HEK293 (cell line): Measurements from ENCODE around the gene DUSP1.

Experiments
- CTCF ChIA-PET: fragments of 350-600 bp; formaldehyde crosslinking; extraction: SDS; loops from one replicate; lab custom pipeline; 2021; ENCODE audit warnings: antibody characterized with exemption; lab: Yijun Ruan, JAX
- POLR2A ChIA-PET: fragments of 300-600 bp; formaldehyde crosslinking; extraction: SDS; loops from one replicate; lab custom pipeline; 2020; ENCODE audit warnings: antibody characterized with exemption, inconsistent platforms; lab: Yijun Ruan, JAX
- H3K27ac ChIP-seq: fragments of 200-500 bp; sonication (Bioruptor generic); 2 replicates; pipeline ENCODE4 v1.5.1; 2014; ENCODE audit warnings: low read depth, low read length, control low read depth, inconsistent platforms; ENCODE audit errors: extremely low read depth
- H3K36me3 ChIP-seq, 2 experiments: fragments of 200-500 bp in 1 of 2; sonication (Bioruptor generic) in 1 of 2; 1 replicate in 1 of 2; 2 replicates in 1 of 2; pipeline ENCODE4 v1.5.1; 2014 to 2017; ENCODE audit warnings: inconsistent platforms in 2 of 2, low read length in 2 of 2; ENCODE audit not compliant: control insufficient read depth in 2 of 2, insufficient read depth in 1 of 2
- H3K4me1 ChIP-seq: fragments of 200-500 bp; sonication (Bioruptor generic); 2 replicates; pipeline ENCODE4 v1.5.1; 2014; ENCODE audit warnings: mild to moderate bottlenecking, low read length, inconsistent platforms; ENCODE audit not compliant: control insufficient read depth, insufficient read depth
- H3K4me3 ChIP-seq: 2 replicates; pipeline ENCODE4 v1.5.1; 2011; ENCODE audit warnings: low read depth, mild to moderate bottlenecking, control low read depth, low read length, moderate library complexity
- H3K9me3 ChIP-seq: fragments of 200-500 bp; sonication (Bioruptor generic); 2 replicates; pipeline ENCODE4 v1.5.1; 2014; ENCODE audit warnings: low read depth, low read length, inconsistent platforms; ENCODE audit not compliant: control insufficient read depth, insufficient read depth
- EGR2 ChIP-seq: fragments of 450-650 bp; formaldehyde crosslinking; IDR thresholded peaks from 2 replicates; pipeline ENCODE4 v1.5.1; 2016; ENCODE audit warnings: low read depth, missing biosample characterization, missing genetic modification characterization
- KLF10 ChIP-seq: fragments of 450-650 bp; IDR thresholded peaks from 2 replicates; pipeline ENCODE4 v1.5.1; 2018; ENCODE audit warnings: missing biosample characterization, mild to moderate bottlenecking, missing genetic modification characterization
- SALL2 ChIP-seq: fragments of 450-650 bp; formaldehyde crosslinking; IDR thresholded peaks from 2 replicates; pipeline ENCODE4 v1.5.0; 2017; ENCODE audit warnings: missing biosample characterization, mild to moderate bottlenecking, missing genetic modification characterization, borderline replicate concordance
- SETDB1 ChIP-seq: IDR thresholded peaks from one replicate; pipeline ENCODE4 v1.6.1; 2017; ENCODE audit warnings: mild to moderate bottlenecking, low read length, moderate library complexity, mixed read lengths; ENCODE audit not compliant: insufficient read length
- ZBTB17 ChIP-seq: fragments of 450-650 bp; formaldehyde crosslinking; IDR thresholded peaks from 2 replicates; pipeline ENCODE4 v1.5.1; 2016; ENCODE audit warnings: missing biosample characterization, missing genetic modification characterization
- ZBTB48 ChIP-seq: fragments of 450-650 bp; formaldehyde crosslinking; IDR thresholded peaks from 2 replicates; pipeline ENCODE4 v1.5.1; 2016; ENCODE audit warnings: missing biosample characterization, missing genetic modification characterization
- ZFHX2 ChIP-seq: fragments of 450-650 bp; formaldehyde crosslinking; conservative IDR thresholded peaks from 2 replicates; pipeline ENCODE4 v1.5.1; 2016; ENCODE audit warnings: missing biosample characterization, missing genetic modification characterization
- ZNF335 ChIP-seq: fragments of 450-650 bp; formaldehyde crosslinking; conservative IDR thresholded peaks from 2 replicates; pipeline ENCODE4 v1.5.1; 2016; ENCODE audit warnings: missing biosample characterization, missing genetic modification characterization
- ZNF341 ChIP-seq: fragments of 450-650 bp; formaldehyde crosslinking; IDR thresholded peaks from 2 replicates; pipeline ENCODE4; 2016; ENCODE audit warnings: low read depth, missing biosample characterization, missing genetic modification characterization
- ZNF366 ChIP-seq: fragments of 450-650 bp; formaldehyde crosslinking; conservative IDR thresholded peaks from 2 replicates; pipeline ENCODE4 v1.5.1; 2016; ENCODE audit warnings: missing biosample characterization, missing genetic modification characterization
- ZNF600 ChIP-seq: fragments of 450-650 bp; formaldehyde crosslinking; IDR thresholded peaks from 2 replicates; pipeline ENCODE4 v1.5.1; 2016; ENCODE audit warnings: missing biosample characterization, missing genetic modification characterization
- ZNF670 ChIP-seq: fragments of 450-650 bp; formaldehyde crosslinking; IDR thresholded peaks from 2 replicates; pipeline ENCODE4 v1.5.1; 2016; ENCODE audit warnings: missing biosample characterization, missing genetic modification characterization, low read depth
- ZSCAN16 ChIP-seq: fragments of 450-650 bp; formaldehyde crosslinking; IDR thresholded peaks from 2 replicates; pipeline ENCODE4 v1.5.1; 2016; ENCODE audit warnings: missing biosample characterization, missing genetic modification characterization
- ZSCAN30 ChIP-seq: fragments of 450-650 bp; IDR thresholded peaks from 2 replicates; pipeline ENCODE4 v1.5.1; 2018; ENCODE audit warnings: missing biosample characterization, mild to moderate bottlenecking, missing genetic modification characterization, moderate library complexity
- TF ChIP-seq, protein P1 (sequence below): fragments of 450-650 bp; formaldehyde crosslinking; IDR thresholded peaks from 2 replicates; pipeline ENCODE4 v1.5.1; 2016; ENCODE audit warnings: missing biosample characterization, missing genetic modification characterization
- TF ChIP-seq, protein P2 (sequence below): fragments of 450-650 bp; formaldehyde crosslinking; IDR thresholded peaks from 2 replicates; pipeline ENCODE4 v1.5.1; 2016; ENCODE audit warnings: missing biosample characterization, missing genetic modification characterization, borderline replicate concordance

Gene DUSP1

DNA sequence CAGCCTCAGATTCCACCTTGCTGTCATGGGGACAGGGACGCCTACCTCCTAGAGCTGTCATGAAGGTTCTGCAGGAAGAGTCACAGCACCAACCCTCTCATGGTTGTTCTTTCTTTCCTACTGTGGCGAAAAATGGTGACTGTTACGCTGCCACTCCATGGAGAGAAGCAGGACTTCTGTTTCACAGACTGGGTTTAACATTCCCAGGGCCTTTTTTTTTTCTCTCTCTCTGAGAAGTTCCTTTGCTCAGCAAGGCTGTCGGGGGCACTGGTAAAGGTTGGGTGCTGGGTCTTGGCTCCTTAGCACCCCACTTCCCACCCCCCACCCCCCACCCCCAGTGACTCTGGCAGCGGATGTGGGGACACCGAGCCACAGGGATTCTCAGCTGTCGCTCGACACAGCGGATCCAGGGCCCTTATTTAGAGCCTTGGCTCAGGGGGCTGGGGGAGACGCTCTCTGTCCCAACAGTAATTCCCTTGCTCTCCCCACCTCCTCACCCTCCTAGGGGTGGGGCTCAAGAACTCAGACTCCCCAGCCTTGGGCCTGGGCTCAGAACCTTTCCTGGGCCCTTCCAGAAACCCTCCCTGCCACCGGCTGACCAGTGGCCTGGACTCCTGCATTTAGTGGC is 34.4 kb downstream of the DUSP1 start:
- Histone ChIP-seq H3K9me3 (no peaks in the 10 kb centered on the region), H3K4me1 (no peaks in the 10 kb centered on the region), H3K27ac (no peak overlapping the region), H3K36me3 (no peaks in the 10 kb centered on the region), H3K4me3 (no peak overlapping the region)
- POLR2A ChIA-PET: no interaction called here
- CTCF ChIA-PET: no interaction called here
- TF ChIP-seq ZSCAN16 (tag by site-specific recombination): no peak
- no peak for TF ChIP-seq ZBTB48 (tag by site-specific recombination)
- TF ChIP-seq SETDB1: no peak
- peak; percentile 1; the same call in 1 of the 2 replicates for TF ChIP-seq ZNF335 (tag by site-specific recombination)
- TF ChIP-seq, protein P1, sequence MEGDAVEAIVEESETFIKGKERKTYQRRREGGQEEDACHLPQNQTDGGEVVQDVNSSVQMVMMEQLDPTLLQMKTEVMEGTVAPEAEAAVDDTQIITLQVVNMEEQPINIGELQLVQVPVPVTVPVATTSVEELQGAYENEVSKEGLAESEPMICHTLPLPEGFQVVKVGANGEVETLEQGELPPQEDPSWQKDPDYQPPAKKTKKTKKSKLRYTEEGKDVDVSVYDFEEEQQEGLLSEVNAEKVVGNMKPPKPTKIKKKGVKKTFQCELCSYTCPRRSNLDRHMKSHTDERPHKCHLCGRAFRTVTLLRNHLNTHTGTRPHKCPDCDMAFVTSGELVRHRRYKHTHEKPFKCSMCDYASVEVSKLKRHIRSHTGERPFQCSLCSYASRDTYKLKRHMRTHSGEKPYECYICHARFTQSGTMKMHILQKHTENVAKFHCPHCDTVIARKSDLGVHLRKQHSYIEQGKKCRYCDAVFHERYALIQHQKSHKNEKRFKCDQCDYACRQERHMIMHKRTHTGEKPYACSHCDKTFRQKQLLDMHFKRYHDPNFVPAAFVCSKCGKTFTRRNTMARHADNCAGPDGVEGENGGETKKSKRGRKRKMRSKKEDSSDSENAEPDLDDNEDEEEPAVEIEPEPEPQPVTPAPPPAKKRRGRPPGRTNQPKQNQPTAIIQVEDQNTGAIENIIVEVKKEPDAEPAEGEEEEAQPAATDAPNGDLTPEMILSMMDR (tag by site-specific recombination): 0 out of 2 replicates have a peak, but pooled peaks have one; percentile 11
- TF ChIP-seq, all 188 proteins: peak for 2

DNA sequence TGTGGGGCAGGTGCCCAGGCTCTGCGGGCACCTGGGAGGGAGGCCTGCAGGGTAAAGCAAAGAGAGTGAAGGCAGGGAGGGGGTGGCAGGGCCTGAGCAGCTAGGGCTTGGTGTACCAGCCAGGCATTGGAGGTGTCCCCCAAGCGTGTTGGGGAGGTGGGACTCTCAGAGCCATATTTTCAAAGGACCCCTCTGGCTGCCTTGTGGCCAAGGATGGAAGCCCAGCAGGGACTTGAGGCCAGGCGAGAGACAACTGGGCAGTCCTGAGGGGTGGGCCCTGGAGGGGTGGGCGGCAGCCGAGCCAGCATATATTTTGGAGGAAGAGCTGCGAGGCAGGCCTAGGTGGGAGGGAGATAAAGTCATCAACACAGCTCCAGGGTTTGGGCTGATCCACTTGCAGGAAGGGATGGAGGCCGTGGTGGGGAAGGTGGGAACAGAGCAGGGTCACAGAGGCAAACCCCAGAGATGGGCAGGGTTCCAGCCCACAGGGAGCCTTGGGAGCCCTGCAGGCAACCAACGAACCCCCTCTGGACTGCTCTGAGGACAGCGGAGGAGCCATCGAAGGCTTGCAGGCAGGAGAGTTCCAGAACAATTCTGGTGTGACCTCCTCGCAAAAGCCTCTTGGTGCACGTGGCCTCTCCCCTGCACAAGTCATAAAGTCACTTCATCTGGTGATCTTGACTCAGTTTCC is 35.7 kb downstream of the DUSP1 start:
- POLR2A ChIA-PET: interaction anchor here (1.1 kb wide), 1 partner anchor 35 kb away, joined by 3 read pairs; no protein-coding TSS in a partner anchor
- no peaks in the 10 kb centered on the region for H3K9me3 ChIP-seq
- H3K36me3 ChIP-seq: no peaks in the 10 kb centered on the region
- no peaks in the 10 kb centered on the region for H3K4me1 ChIP-seq
- CTCF ChIA-PET: no interaction called here
- H3K4me3 ChIP-seq: no peak overlapping the region
- H3K27ac ChIP-seq: no peak overlapping the region
- TF ChIP-seq ZFHX2 (tag by site-specific recombination) (peak; percentile 35; the same call in 1 of the 2 replicates), ZNF341 (peak; percentile 28; the same call in 1 of the 2 replicates), KLF10 (tag by site-specific recombination) (no peak), EGR2 (tag by site-specific recombination) (peak; percentile 46; the same call in 1 of the 2 replicates), ZNF670 (no peak)
- TF ChIP-seq, all 188 proteins: peak for 3

DNA sequence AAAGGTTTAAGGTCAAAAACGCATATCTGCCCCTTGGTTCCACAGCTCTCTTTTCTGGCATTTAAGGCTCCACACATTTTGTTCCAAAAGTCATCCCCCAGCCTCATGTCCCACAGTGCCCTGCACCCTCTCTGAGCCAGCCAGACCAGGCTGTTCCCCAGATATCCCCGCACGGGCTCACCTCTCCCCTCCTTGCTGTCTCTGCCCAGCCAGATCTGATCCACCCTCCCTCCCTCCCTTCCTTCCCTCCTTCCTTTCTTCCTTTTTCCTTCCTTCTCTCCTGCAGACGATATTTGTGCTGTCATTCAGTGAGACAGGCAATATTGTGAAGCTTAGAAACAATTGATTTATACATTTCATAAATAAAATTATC is 37.0 kb downstream of the DUSP1 start:
- ChIA-PET POLR2A (interaction anchor here (1.1 to 2.8 kb wide), 2 partner anchors 37 to 38 kb away, joined by 3 to 16 read pairs; partner anchors contain the start of gene DUSP1), CTCF (interaction anchor here (0.6 to 0.7 kb wide), 3 partner anchors 17 to 364 kb away, joined by 3 read pairs; no protein-coding TSS in a partner anchor)
- H3K27ac ChIP-seq: no peak overlapping the region
- H3K36me3 ChIP-seq: no peaks in the 10 kb centered on the region
- no peaks in the 10 kb centered on the region for H3K9me3 ChIP-seq
- no peaks in the 10 kb centered on the region for H3K4me1 ChIP-seq
- TF ChIP-seq ZNF366 (peak; percentile 64), ZNF341 (peak; percentile 61; the same call in 1 of the 2 replicates), ZSCAN30 (no peak)
- H3K4me3 ChIP-seq: no peak overlapping the region

DNA sequence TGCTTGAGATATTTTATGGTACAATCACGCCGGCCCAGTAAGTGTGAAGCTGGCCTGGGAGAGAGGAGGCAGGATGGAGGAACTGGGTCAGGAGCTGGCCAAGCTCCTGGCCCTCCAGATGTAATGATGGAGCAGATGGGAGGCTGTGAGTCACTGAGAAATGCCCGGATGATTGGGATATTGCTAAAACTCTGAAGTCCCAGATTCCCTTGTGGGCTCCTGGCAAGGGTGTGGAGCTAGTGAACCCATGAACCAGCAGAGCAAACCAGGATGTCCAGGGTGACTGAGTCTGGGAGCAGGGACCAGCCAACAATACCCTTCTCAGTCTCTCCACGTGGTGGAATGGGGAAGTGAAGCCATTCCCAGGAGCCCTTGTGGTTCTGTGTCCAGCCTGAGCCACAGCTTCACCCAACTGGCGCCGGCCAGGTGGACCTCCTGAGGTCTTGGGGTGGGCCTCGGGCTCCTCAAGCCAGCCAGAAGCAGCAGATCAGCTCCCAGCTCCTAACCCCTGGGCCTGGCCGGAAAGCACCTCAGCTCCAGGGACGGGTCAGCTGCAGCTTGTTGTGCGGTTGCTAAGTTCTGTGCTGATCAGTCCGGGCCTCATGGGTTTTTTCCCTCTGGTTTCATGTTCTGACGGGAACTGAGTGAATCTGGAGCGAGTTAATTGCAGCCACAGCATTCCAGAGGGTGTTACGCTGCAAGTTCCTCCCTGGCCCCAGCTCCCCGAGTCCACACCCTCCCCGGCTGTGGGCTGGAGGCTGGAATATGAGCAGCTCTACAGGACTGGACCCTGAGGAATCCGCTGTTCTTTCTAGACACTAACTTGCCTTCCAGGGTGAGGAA is 37.6 kb downstream of the DUSP1 start:
- H3K4me3 ChIP-seq: no peak overlapping the region
- ChIA-PET POLR2A (interaction anchor here (0.6 to 2.8 kb wide), 5 partner anchors 28 to 502 kb away, joined by 4 to 16 read pairs (median 6); partner anchors contain the start of gene DUSP1), CTCF (interaction anchor here (0.6 to 1.2 kb wide), 4 partner anchors 19 to 363 kb away, joined by 3 to 6 read pairs (median 3); no protein-coding TSS in a partner anchor)
- TF ChIP-seq ZNF600: 0 out of 2 replicates have a peak, but pooled peaks have one; percentile 58
- no peak for TF ChIP-seq ZBTB17
- TF ChIP-seq, protein P2, sequence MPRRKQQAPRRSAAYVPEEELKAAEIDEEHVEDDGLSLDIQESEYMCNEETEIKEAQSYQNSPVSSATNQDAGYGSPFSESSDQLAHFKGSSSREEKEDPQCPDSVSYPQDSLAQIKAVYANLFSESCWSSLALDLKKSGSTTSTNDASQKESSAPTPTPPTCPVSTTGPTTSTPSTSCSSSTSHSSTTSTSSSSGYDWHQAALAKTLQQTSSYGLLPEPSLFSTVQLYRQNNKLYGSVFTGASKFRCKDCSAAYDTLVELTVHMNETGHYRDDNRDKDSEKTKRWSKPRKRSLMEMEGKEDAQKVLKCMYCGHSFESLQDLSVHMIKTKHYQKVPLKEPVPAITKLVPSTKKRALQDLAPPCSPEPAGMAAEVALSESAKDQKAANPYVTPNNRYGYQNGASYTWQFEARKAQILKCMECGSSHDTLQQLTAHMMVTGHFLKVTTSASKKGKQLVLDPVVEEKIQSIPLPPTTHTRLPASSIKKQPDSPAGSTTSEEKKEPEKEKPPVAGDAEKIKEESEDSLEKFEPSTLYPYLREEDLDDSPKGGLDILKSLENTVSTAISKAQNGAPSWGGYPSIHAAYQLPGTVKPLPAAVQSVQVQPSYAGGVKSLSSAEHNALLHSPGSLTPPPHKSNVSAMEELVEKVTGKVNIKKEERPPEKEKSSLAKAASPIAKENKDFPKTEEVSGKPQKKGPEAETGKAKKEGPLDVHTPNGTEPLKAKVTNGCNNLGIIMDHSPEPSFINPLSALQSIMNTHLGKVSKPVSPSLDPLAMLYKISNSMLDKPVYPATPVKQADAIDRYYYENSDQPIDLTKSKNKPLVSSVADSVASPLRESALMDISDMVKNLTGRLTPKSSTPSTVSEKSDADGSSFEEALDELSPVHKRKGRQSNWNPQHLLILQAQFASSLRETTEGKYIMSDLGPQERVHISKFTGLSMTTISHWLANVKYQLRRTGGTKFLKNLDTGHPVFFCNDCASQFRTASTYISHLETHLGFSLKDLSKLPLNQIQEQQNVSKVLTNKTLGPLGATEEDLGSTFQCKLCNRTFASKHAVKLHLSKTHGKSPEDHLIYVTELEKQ (tag by site-specific recombination): no peak
- TF ChIP-seq SALL2 (tag by site-specific recombination): no peak
- no peaks in the 10 kb centered on the region for H3K4me1 ChIP-seq
- no peak overlapping the region for H3K27ac ChIP-seq
- H3K9me3 ChIP-seq: no peaks in the 10 kb centered on the region
- H3K36me3 ChIP-seq: no peaks in the 10 kb centered on the region
